Measurements from ENCODE around the gene CLEC16A. TPM values are rescaled to one million over a fixed set of nuclear protein-coding genes. Genes with fewer than 3 reads are reported as not detected.

CLEC16A gene
- total and polyA plus RNA-seq, 2 experiments from 2014 or later = 9.9 to 24.1 TPM

- H4K20me1 ChIP-seq (replicated peaks; ENCODE audit: insufficient read depth) = no peaks in the 10 kb centered on the region
- Mint-ChIP-seq H3K36me3 (ENCODE audit: low read depth) (no peaks in the 10 kb centered on the region), H3K9me3 (no peaks in the 10 kb centered on the region; the same call in 2 of the 3 replicates), H3K4me1 (peaks cover 7% of the 10 kb centered on the region; the same call in 2 of the 3 replicates), H3K4me3 (no peak overlapping the region), H3K27me3 (ENCODE audit: insufficient read depth, low read depth, poor library complexity) (peaks cover 16% of the 10 kb centered on the region), H3K27ac (no peak overlapping the region)
- H3K9me2 ChIP-seq (ENCODE audit: insufficient read depth) = no peaks in the 10 kb centered on the region
- H3K4me1 ChIP-seq (ENCODE audit: insufficient read depth) = peaks cover 4% of the 10 kb centered on the region; the same call in 1 of the 2 replicates
- ATAC-seq = no peak
- H3K4me2 ChIP-seq = no peak overlapping the region
- no peaks in the 10 kb centered on the region for H3K79me2 ChIP-seq (replicated peaks; ENCODE audit: insufficient read depth)
- no peak overlapping the region for H2AFZ ChIP-seq
- no peaks in the 10 kb centered on the region for H3K27me3 ChIP-seq (ENCODE audit: insufficient read depth)
- TF ChIP-seq, protein P1, sequence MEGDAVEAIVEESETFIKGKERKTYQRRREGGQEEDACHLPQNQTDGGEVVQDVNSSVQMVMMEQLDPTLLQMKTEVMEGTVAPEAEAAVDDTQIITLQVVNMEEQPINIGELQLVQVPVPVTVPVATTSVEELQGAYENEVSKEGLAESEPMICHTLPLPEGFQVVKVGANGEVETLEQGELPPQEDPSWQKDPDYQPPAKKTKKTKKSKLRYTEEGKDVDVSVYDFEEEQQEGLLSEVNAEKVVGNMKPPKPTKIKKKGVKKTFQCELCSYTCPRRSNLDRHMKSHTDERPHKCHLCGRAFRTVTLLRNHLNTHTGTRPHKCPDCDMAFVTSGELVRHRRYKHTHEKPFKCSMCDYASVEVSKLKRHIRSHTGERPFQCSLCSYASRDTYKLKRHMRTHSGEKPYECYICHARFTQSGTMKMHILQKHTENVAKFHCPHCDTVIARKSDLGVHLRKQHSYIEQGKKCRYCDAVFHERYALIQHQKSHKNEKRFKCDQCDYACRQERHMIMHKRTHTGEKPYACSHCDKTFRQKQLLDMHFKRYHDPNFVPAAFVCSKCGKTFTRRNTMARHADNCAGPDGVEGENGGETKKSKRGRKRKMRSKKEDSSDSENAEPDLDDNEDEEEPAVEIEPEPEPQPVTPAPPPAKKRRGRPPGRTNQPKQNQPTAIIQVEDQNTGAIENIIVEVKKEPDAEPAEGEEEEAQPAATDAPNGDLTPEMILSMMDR (conservative IDR thresholded peaks at IDR 0.05; ENCODE audit: low read depth in 2 of 2) = no peak
- no peak for TF ChIP-seq CREB1 (CRISPR knock-in tag; IDR thresholded peaks at IDR 0.05; ENCODE audit: low read depth)
- TF ChIP-seq STAT1 (IDR thresholded peaks at IDR 0.05; ENCODE audit: unreplicated experiment) = no peak
- DNase-seq (ENCODE audit: low spot score) = no peak
- H3K4me3 ChIP-seq = no peak overlapping the region
- no peaks in the 10 kb centered on the region for H3K36me3 ChIP-seq (ENCODE audit: insufficient read depth)
- H3F3A ChIP-seq (replicated peaks; ENCODE audit: low read depth) = no peaks in the 10 kb centered on the region
- no peak overlapping the region for H3K27ac ChIP-seq (ENCODE audit: low read depth)
Observed at GRCh38 chr16:11108466-11108805, 164.1 kb downstream of the CLEC16A start.

DNA sequence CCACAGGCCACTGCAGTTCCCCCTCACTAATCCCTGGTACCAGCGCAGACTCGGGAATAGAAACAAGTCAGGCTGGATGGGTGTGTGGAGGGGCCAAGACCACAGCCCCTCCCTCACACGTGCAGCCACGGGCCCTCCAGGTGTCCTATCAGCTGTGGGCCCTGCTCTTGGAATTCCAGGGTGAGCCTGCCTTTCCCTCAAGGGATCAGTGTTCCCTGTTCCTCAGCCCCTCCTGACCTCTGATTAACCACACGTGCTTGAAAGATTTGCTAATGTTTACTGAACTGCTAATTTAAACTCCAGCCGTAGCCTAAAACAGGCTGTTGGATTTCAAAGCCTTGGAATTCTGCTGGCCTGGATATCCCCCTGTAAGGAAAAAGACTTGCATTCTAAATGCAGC is 165.2 kb downstream of the CLEC16A start:
- H3K4me1 Mint-ChIP-seq = peaks cover 15% of the 10 kb centered on the region; the same call in 2 of the 3 replicates
- no peak overlapping the region; the same call in 1 of the 2 replicates for H3K27ac ChIP-seq (ENCODE audit: low read depth)
- H3F3A ChIP-seq (replicated peaks; ENCODE audit: low read depth) = no peaks in the 10 kb centered on the region
- H3K27me3 ChIP-seq (ENCODE audit: insufficient read depth) = no peaks in the 10 kb centered on the region
- H3K36me3 ChIP-seq (ENCODE audit: insufficient read depth) = no peaks in the 10 kb centered on the region
- no peaks in the 10 kb centered on the region for H3K36me3 Mint-ChIP-seq (ENCODE audit: low read depth)
- no peaks in the 10 kb centered on the region for H3K79me2 ChIP-seq (replicated peaks; ENCODE audit: insufficient read depth)
- H3K4me3 ChIP-seq = no peak overlapping the region
- H3K9me3 Mint-ChIP-seq = no peaks in the 10 kb centered on the region; the same call in 2 of the 3 replicates
- H3K4me2 ChIP-seq = no peak overlapping the region
- DNase-seq (ENCODE audit: low spot score) (no peak), ATAC-seq (no peak)
- no peaks in the 10 kb centered on the region for H3K9me2 ChIP-seq (ENCODE audit: insufficient read depth)
- H3K27ac Mint-ChIP-seq = no peak overlapping the region
- peaks cover 8% of the 10 kb centered on the region for H3K4me1 ChIP-seq (ENCODE audit: insufficient read depth)
- H2AFZ ChIP-seq = no peak overlapping the region
- peaks cover 13% of the 10 kb centered on the region for H3K27me3 Mint-ChIP-seq (ENCODE audit: insufficient read depth, low read depth, poor library complexity)
- no peaks in the 10 kb centered on the region for H4K20me1 ChIP-seq (replicated peaks; ENCODE audit: insufficient read depth)
- no peak overlapping the region for H3K4me3 Mint-ChIP-seq
- no peak for TF ChIP-seq POLR2AphosphoS5 (IDR thresholded peaks at IDR 0.05; ENCODE audit: low read depth)
- TF ChIP-seq, protein P2, sequence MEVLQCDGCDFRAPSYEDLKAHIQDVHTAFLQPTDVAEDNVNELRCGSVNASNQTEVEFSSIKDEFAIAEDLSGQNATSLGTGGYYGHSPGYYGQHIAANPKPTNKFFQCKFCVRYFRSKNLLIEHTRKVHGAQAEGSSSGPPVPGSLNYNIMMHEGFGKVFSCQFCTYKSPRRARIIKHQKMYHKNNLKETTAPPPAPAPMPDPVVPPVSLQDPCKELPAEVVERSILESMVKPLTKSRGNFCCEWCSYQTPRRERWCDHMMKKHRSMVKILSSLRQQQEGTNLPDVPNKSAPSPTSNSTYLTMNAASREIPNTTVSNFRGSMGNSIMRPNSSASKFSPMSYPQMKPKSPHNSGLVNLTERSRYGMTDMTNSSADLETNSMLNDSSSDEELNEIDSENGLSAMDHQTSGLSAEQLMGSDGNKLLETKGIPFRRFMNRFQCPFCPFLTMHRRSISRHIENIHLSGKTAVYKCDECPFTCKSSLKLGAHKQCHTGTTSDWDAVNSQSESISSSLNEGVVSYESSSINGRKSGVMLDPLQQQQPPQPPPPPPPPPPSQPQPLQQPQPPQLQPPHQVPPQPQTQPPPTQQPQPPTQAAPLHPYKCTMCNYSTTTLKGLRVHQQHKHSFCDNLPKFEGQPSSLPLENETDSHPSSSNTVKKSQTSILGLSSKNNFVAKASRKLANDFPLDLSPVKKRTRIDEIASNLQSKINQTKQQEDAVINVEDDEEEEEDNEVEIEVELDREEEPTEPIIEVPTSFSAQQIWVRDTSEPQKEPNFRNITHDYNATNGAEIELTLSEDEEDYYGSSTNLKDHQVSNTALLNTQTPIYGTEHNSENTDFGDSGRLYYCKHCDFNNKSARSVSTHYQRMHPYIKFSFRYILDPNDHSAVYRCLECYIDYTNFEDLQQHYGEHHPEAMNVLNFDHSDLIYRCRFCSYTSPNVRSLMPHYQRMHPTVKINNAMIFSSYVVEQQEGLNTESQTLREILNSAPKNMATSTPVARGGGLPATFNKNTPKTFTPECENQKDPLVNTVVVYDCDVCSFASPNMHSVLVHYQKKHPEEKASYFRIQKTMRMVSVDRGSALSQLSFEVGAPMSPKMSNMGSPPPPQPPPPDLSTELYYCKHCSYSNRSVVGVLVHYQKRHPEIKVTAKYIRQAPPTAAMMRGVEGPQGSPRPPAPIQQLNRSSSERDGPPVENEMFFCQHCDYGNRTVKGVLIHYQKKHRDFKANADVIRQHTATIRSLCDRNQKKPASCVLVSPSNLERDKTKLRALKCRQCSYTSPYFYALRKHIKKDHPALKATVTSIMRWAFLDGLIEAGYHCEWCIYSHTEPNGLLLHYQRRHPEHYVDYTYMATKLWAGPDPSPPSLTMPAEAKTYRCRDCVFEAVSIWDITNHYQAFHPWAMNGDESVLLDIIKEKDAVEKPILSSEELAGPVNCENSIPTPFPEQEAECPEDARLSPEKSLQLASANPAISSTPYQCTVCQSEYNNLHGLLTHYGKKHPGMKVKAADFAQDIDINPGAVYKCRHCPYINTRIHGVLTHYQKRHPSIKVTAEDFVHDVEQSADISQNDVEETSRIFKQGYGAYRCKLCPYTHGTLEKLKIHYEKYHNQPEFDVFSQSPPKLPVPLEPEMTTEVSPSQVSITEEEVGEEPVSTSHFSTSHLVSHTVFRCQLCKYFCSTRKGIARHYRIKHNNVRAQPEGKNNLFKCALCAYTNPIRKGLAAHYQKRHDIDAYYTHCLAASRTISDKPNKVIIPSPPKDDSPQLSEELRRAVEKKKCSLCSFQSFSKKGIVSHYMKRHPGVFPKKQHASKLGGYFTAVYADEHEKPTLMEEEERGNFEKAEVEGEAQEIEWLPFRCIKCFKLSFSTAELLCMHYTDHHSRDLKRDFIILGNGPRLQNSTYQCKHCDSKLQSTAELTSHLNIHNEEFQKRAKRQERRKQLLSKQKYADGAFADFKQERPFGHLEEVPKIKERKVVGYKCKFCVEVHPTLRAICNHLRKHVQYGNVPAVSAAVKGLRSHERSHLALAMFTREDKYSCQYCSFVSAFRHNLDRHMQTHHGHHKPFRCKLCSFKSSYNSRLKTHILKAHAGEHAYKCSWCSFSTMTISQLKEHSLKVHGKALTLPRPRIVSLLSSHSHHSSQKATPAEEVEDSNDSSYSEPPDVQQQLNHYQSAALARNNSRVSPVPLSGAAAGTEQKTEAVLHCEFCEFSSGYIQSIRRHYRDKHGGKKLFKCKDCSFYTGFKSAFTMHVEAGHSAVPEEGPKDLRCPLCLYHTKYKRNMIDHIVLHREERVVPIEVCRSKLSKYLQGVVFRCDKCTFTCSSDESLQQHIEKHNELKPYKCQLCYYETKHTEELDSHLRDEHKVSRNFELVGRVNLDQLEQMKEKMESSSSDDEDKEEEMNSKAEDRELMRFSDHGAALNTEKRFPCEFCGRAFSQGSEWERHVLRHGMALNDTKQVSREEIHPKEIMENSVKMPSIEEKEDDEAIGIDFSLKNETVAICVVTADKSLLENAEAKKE (CRISPR knock-in tag; IDR thresholded peaks at IDR 0.05) = no peak
- TF ChIP-seq, protein P3, sequence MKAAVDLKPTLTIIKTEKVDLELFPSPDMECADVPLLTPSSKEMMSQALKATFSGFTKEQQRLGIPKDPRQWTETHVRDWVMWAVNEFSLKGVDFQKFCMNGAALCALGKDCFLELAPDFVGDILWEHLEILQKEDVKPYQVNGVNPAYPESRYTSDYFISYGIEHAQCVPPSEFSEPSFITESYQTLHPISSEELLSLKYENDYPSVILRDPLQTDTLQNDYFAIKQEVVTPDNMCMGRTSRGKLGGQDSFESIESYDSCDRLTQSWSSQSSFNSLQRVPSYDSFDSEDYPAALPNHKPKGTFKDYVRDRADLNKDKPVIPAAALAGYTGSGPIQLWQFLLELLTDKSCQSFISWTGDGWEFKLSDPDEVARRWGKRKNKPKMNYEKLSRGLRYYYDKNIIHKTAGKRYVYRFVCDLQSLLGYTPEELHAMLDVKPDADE (IDR thresholded peaks at IDR 0.05) = no peak
- TF ChIP-seq NANOG (IDR thresholded peaks at IDR 0.05; ENCODE audit: borderline replicate concordance) = no peak
- TF ChIP-seq STAT1 (IDR thresholded peaks at IDR 0.05; ENCODE audit: unreplicated experiment) = no peak
- TF ChIP-seq CREB1 (CRISPR knock-in tag; IDR thresholded peaks at IDR 0.05; ENCODE audit: low read depth) = no peak
- TF ChIP-seq, protein P1 (conservative IDR thresholded peaks at IDR 0.05; ENCODE audit: low read depth in 2 of 2) = no peak
- TF ChIP-seq EZH2phosphoT487 (IDR thresholded peaks at IDR 0.05; ENCODE audit: unreplicated experiment) = no peak

All from GM23338 (cell line).